ENCODE data around the gene SLAMF6.

SLAMF6 gene

DNA sequence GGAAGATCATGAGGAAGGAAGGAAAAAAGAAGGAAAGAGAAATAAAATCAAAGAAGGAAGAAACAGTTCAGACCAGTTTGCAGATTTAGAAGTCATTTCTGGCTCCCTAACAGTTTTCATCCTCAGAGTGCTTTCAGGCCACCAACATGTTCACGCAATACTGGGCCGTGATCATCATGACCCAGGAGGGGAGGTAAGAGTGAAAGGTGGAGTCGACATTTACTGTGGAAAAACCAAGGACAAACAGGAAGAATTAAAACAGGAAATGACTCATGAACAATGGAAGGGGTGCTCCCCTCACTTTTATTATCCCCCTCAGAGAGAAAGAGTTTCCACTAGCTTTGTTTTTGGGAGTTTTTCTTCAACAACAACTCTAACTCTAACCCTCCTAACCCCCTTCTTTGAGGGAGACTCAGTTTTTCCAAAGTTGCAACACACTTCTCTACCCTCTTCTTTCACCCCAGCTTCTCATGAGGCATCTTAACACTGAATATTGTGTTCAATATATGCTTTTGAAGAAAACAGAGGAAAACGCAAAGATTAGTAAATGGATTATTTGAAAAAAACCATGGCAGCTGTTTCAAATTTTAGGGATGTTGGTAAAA, 62.3 kb downstream of the SLAMF6 start:
- no peak for DNase-seq

DNA sequence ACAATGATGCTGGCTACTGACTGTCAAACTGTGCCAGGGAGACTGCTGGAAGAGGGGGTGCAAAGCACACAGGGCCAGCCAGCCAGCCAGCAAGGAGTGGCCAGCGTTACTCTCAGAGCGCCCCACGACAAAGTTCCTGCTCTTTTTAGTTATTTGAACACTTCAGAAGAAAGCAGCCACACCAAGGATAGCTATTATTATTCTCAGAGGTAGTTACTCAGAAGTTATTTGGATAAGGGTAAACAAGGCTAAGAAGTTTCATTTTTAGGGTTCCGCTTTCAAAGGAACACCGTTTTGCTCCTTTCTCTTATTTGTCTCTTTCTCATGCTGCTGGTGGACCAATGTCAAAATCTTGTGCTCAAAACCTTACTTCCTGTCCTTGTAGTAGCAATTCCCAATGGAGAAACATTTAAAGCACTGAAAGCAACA, 62.8 kb downstream of the SLAMF6 start:
- no peak for DNase-seq

DNA sequence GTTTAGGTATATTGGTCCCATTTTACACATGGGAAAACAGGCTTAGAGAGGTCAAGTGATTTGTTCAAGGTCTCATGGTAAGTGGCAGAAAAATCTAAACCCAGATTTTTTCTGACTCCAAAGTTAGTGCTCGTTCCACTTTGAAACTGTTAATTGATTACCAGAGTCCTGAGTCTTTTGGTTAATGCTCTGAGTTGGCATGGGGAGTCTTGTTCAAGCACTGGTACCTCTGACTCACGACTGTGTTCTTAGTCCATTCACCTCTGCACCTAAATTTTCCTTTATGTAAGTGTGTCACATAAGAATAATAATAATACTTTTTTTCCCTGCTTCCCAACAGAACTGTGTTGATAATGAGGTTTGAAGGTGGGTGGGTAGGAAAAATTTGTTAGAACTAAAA, 63.4 kb downstream of the SLAMF6 start:
- no peak for DNase-seq

DNA sequence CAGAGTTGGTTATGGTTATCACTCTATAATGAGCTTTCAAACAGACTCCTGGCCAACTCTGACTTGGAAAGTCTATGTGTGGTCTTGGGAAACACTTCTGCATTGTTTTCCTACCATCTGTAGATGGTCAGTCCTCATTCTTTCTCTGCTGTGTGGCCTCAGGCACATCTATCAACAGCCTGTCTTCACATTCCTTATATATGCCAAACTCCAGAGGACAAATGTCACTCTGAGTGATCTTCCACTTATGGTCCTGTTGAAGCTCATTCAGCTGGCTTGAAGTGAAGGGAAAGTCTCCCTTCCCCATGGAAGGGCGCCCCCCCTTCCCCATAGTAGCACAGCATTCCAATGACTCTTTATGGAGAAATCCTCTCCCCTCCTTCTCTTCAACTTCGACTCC, 64.0 kb downstream of the SLAMF6 start:
- DNase-seq: no peak

DNA sequence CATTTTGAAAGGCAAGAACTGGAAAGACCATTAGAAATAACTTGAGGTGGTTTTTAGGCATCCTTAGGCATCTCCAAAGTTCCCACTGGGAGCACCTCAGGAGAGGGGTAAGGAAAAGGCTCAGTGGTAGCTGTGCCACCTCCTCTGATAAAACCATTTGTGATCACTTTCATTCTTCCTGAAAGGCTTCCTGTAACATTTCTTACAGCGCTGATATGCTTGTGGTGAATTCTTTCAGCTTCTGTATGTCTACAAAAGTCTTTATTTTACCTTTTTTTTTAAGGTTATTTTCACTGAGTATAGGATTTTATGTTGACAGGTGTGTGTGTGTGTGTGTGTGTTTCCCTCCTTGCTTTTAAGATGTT, 67.9 kb downstream of the SLAMF6 start:
- DNase-seq: no peak

DNA sequence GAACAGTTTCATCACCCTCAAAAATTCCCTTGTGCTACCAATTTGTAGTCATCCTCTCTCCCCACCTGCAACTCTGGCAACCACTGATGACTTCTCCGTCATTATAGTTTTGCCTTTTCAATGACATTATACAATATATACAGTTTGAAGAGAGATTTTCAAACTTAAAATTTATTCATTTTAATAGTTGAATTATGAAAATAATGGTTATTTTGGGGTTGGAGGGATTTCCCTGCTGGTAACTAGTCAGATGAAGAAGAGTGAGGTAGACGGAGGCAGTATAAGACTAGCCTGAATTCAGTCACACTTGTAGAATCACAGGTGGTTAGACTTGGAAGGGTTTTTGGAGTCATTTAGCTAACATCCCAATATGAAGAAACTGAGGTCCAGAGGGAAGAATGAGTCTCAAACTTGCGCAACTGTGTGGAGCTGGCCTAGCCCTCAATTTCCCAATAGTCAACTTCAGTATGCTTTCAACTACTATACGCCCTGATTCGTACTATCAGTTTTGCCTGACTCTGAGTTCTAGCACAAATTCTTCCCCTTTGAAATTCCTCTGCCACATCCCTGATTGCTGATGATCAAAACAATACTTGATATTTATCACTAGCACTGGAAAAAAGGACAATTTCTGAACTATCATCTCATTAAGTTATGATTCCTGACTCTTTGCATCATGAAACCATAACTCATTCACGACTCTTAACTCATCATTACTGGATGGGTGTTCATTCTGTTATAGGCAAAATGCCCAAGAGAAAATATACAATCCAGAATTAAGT, 68.5 kb downstream of the SLAMF6 start:
- DNase-seq: no peak

DNA sequence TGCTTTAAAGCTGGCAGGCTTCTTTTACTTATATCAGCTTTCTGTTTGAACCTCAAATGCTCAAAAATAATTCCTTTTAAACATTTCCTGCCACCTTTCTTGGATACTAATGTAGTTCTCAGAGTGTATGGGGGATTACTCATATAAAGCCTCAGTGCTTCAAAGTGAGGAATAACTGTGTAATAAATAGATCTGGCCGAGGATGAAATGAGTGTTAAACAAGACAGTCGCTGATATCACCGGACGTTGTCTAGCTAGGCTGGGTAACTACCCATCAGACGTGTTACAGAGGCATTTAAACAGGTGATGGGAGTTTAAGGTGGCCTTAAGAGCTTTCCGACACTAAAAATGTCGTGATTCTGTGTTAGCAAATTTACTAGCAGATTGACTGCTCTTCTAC, 69.6 kb downstream of the SLAMF6 start:
- DNase-seq: no peak

DNA sequence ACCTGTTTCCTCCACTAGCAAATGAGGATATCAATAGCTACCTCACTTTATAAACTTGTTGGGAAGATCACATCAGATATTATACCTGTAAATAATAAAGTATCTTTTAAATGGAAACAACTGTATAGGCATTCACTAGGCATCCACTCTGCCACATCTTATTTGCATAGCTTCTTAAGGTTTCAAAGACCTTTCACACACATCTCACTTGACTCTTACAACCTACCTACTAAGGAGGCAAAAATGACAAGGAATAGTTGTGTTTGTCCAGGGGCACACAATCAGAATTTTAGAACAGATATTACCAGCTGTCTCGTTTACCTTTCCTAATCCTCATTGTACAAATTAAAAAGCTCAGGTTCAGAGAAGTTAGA, 71.2 kb downstream of the SLAMF6 start:
- no peak for DNase-seq

DNA sequence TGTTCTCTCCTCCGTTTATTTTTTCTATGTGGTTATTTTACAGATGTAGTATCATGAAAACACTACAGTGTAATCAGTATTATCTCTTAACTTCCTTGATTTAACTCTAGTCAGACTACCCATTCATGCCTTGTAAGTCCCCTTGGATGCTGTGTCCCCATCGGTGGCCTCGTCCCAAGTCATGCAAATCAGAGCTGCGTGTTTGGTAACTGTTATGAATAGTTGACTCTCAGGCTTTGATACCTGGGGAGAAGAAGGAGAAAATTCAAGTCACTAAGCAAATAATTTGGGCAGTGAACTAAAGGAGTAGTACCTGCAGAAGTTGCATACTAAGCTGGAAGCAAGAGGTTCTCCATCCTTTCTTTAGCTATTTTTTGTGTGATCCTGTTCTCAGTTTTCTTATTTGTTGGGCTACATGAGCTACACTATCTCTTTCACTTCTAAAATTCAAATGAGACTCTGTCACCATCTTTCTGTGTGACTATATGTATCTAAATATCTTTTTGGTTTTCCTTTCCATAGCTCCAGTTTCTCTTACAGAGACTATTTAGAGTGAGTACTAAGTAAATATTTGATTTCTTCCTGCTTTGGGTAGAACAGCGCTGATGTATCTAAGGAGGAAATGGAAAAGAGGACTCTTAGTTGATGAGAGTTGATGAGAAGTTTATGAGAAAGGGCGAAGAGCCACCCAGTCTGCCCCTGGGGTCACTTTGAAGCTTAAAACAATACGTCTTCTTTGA, 71.8 kb downstream of the SLAMF6 start:
- DNase-seq: no peak

DNA sequence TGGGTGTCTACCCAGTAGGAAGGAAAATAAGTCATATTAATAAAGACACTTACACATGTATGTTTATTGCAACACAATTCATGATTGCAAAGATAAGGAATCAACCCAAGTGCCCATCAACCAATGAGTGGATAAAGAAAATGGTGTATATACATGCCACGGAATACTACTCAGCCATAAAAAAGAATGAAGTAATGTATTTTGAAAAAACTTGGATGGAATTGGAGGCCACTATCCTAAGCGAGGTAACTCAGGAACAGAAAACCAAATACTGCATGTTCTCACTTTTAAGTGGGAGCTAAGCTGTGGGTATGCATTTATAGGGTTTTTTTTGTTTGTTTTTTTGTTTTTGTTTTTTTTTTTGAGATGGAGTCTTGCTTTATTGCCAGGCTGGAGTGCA, 73.6 kb downstream of the SLAMF6 start:
- no peak for DNase-seq

DNA sequence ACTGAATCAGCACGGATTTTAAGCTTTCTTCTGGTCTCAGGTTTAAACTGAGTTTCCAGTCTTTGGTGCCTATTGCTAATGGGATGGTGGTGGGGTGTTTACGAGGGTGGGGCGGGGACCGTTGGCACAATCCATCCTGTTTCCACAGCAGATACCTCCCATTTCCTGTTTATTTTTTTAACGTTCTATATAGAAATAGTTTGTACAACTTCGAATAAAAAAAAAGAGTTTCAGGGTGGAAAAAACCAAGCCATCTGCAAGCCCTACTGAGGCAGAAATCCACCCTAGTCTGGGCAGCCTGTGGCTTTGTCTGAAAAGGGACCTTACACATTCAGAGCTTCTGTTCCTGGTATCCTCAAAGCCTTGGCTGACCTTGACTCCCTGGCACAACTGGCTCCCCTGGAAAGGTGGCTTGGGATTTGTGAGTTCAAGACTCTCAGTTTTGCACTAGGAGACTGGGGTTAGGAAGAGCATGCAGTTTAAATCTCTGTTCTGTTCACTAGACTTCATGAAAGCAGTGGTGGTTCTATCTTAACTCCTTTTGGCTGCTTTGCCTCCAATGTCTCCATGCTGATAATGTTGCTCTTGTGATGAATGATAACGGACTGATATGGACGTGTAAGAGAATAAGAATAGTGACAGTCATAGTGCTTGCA, 76.0 kb downstream of the SLAMF6 start:
- no peak for DNase-seq

DNA sequence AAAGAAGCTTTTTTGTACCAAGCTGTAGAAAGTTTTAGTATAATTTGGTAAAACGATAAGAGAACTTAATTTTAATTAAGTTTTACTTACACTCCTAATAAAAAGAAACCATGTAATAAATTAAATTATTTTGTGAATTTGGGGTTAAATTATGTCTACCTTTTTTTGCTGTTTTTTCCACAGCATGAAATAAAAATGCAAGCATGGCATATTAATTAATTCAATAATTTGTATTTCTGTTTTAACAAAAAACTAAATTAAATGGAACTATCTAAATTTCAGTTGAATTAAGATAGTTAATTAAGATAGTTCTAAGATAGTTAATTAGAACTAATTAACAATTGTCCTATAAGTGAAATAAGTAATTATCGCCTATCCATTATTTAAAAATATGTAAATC, 83.3 kb downstream of the SLAMF6 start:
- DNase-seq: no peak

DNA sequence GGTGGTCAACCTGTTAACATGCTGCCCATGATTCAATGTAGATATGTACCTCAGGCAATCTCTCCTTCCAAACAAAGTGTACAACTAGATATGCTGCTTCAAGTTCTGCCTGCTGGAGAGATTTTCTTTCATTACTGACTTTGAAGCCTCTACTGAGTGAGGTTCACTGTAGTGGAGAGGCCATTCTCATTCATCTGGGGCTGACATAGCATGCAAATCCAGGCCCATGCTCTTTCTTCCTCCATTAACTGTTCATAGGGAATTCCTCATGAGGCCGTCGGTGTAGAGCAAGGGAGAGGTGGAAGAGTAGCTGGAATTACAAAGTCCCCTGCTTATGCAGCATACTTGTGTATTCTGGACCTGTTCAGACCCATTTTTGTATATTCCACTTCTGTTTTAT, 84.1 kb downstream of the SLAMF6 start:
- DNase-seq: no peak

DNA sequence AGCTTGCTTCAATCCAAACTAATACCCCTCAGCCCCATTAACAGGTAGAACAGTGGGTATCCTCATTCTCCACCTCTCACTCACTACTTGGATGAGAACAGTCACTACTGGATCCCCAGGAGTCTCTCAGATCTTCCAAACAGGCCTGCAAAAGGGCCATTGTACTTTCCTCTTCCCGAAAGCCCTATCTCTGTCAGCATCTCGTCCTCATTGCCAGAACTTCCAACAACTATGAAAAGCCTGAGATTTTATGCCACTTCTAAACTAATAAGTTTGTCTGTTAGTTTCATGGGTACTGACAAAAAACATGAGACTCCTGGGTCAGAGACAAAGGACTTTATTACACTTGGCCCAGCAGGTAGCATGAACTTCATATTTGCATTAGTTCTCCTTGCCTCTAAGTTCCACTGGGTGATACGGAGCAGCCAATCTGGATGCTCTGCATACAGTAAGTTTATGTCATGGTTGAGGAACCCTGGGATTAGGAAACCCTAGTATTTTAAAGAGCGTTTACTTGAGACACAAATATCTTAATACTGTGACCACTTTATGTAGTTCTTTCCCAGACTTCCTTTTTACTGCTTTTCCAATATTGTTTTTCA, 84.6 kb downstream of the SLAMF6 start:
- DNase-seq: no peak

DNA sequence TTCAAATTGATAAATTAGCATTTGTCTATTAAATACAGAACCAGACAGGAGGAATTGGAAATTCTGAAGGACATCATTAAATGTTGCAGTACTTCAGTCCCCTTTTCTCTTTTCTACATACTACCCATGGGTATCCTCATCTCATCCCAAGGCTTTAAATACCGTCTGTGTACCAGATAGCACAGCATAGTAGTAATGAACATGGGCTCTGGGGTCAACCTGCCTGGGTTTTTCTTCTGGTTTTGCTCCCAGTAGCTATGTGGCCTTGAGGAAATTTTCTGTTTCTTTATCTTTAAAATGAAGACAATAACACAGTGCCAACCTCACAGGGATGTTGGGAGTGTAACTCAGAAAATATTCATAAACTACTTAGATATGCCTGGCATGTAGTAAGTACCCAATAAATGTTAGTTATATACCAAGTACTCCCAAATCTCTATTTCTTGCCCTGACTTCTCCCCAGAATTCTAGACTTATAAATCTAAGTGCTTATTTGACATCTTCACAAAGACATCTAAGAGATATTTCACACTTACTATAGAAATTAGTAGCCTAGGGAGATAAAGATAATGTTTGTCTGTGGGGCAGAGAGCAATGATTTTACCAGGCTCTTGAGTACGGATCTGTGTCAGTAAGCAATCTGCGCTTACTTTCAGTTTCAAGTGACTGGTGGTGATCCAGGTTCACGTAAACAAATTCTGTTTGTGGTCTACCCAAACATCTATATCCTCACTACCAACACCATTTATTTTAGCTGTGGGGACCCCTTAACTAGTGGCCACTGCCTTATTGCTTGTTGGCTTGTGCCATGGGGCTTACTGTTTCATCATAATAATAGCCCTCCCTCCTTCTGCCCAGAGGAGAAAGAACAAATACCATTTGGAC, 85.4 kb downstream of the SLAMF6 start:
- peak; percentile 16 for DNase-seq

DNA sequence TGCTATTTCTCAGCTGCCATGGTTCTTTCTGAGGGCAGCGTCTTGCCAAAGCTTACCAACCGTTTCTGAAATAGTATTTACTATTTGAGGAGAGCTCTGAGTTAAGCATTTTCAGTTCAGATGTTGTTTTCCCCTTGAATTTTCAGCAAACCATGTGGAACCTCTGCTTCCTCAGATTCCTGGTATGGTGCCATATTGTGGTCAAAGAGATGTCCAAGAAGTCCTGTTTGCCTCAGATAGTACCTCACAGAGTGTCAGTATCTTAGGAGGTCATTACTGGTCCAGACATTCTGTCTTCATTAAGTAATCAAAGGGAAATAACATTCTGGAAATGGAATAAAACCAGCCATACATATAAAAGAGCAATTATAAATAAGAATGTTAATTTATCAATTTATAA, 86.1 kb downstream of the SLAMF6 start:
- no peak for DNase-seq
